Astrocyte of the cerebellum (primary cell): ENCODE results near the gene AK8.

Experiments
- DNase-seq: peaks from one replicate; pipeline ENCODE4 v3.0.0-alpha.2; 2011; ENCODE audit warnings: low read depth
- H3K4me3 ChIP-seq: 2 replicates; pipeline ENCODE4 v1.5.1; 2011; ENCODE audit warnings: mild to moderate bottlenecking, low read depth, low read length, moderate library complexity
- CTCF ChIP-seq: IDR thresholded peaks from 2 replicates; pipeline ENCODE4 v1.5.1; 2012; ENCODE audit warnings: low read length, low read depth, moderate library complexity, mild to moderate bottlenecking; ENCODE audit errors: missing control alignments
- in situ Hi-C: cut with HindIII; loops from 2 replicates; pipeline ENCODE4 v1.10.0; 2017; ENCODE audit warnings: low sequenced_read_pairs

AK8 gene

GRCh38 chr9:132703336-132703735 lies 174.7 kb downstream of the AK8 start:
- DNase-seq = no peak
- no peak for TF ChIP-seq CTCF
- no peak overlapping the region for H3K4me3 ChIP-seq
- in situ Hi-C loops = loop anchor here (5.0 kb wide), 1 partner anchor 54 kb away; no protein-coding TSS in a partner anchor

- DNase-seq = no peak
- in situ Hi-C loops = loop anchor here (5.0 kb wide), 1 partner anchor 55 kb away; no protein-coding TSS in a partner anchor
- no peak overlapping the region for H3K4me3 ChIP-seq
- no peak for TF ChIP-seq CTCF
These were observed 175.8 kb downstream of the AK8 start for GRCh38 chr9:132702254-132702653.

GRCh38 chr9:132699956-132700355 lies 178.1 kb downstream of the AK8 start:
- H3K4me3 ChIP-seq = no peak overlapping the region
- DNase-seq = no peak
- in situ Hi-C loops = loop anchor here (5.0 kb wide), 1 partner anchor 57 kb away; no protein-coding TSS in a partner anchor
- TF ChIP-seq CTCF = no peak

GRCh38 chr9:132698989-132699388 lies 179.1 kb downstream of the AK8 start:
- in situ Hi-C loops = no loop called here
- no peak overlapping the region for H3K4me3 ChIP-seq
- TF ChIP-seq CTCF = no peak
- DNase-seq = no peak

- no peak for DNase-seq
- H3K4me3 ChIP-seq = no peak overlapping the region
- in situ Hi-C loops = no loop called here
- no peak for TF ChIP-seq CTCF
These were observed 180.9 kb downstream of the AK8 start for GRCh38 chr9:132697230-132697629.

GRCh38 chr9:132694144-132694543 lies 183.9 kb downstream of the AK8 start:
- in situ Hi-C loops = no loop called here
- no peak for TF ChIP-seq CTCF
- no peak overlapping the region for H3K4me3 ChIP-seq
- no peak for DNase-seq

GRCh38 chr9:132690696-132691095 lies 187.4 kb downstream of the AK8 start:
- no peak for DNase-seq
- H3K4me3 ChIP-seq = no peak overlapping the region
- no peak for TF ChIP-seq CTCF
- in situ Hi-C loops = no loop called here
